HCT116 (cell line): ENCODE data around the gene CLCN3. TPM values are rescaled to one million over a fixed set of nuclear protein-coding genes. Genes with fewer than 3 reads are reported as not detected.
A peak's percentile ranks its signal among the peaks of the same experiment; 100 is the strongest.

Source experiments
- ATAC-seq: fragments of 200-7000 bp; cut with Tn5 transposase; 2 replicates; pipeline ENCODE4 v1.9.1; 2020; ENCODE audit warnings: mild to moderate bottlenecking, moderate library complexity
- BruUV-seq: library from RNA; stranded (reverse); fragments of 400-500 nt; replicated peaks from 2 replicates; lab custom pipeline; 2021; lab: Mats Ljungman, UMichigan
- CTCF ChIA-PET: fragments of 300-600 bp; sonication (Branson Sonifier 250); formaldehyde crosslinking; loops from one replicate; lab custom pipeline; 2021; ENCODE audit warnings: antibody characterized with exemption; lab: Charles Lee
- POLR2A ChIA-PET: fragments of 300-600, 350-600 bp; sonication (Branson Sonifier 250); formaldehyde crosslinking; loops from one replicate; lab custom pipeline; 2021; ENCODE audit warnings: antibody characterized with exemption; lab: Charles Lee
- RAD21 ChIA-PET, 2 experiments: fragments of 300-600 bp; sonication (Branson Sonifier 250); formaldehyde crosslinking; loops; one replicate each; lab custom pipeline; 2023; ENCODE audit warnings: low total read pairs in 2 of 2; ENCODE audit not compliant: uncharacterized antibody in 2 of 2, unreplicated experiment in 2 of 2, low non-redundant PET in 1 of 2; lab: Charles Lee
- DNase-seq: peaks from one replicate; pipeline ENCODE4 v3.0.0-alpha.2; 2010; ENCODE audit warnings: low read depth, low spot score
- H2AFZ ChIP-seq: fragments of 200-600 bp; shearing (Covaris generic), sonication (generic); 2 replicates; pipeline ENCODE4 v1.6.1; 2017; ENCODE audit warnings: low read depth, mixed run types, mixed read lengths, antibody characterized with exemption, low read length; ENCODE audit not compliant: poor library complexity, severe bottlenecking
- H3K27ac ChIP-seq: 2 replicates; pipeline ENCODE4 v1.5.1; 2012; ENCODE audit warnings: low read depth, low read length
- H3K27me3 ChIP-seq: fragments of 200-600 bp; sonication (generic); 2 replicates; pipeline ENCODE4 v1.6.1; 2016; ENCODE audit warnings: mixed run types, low read length, mixed read lengths; ENCODE audit not compliant: insufficient read depth
- H3K36me3 ChIP-seq, 2 experiments: fragments of 200-500 bp in 1 of 2; fragments of 200-600 bp in 1 of 2; sonication (Bioruptor generic) in 1 of 2; sonication (generic) in 1 of 2; 2 replicates each; pipeline versions ENCODE4 v1.5.1 to v1.6.1; 2014 to 2016; ENCODE audit warnings: low read length in 2 of 2, inconsistent platforms in 1 of 2, mixed read lengths in 1 of 2, mixed run types in 1 of 2; ENCODE audit not compliant: insufficient read depth in 2 of 2, control insufficient read depth in 1 of 2
- H3K4me1 ChIP-seq, 2 experiments: fragments of 200-600 bp in 1 of 2; sonication (generic) in 1 of 2; 2 replicates each; pipeline versions ENCODE4 v1.5.1 to v1.6.1; 2012 to 2017; ENCODE audit warnings: low read length in 2 of 2, inconsistent platforms in 1 of 2, mild to moderate bottlenecking in 1 of 2, mixed read lengths in 1 of 2, mixed run types in 1 of 2, moderate library complexity in 1 of 2; ENCODE audit not compliant: insufficient read depth in 2 of 2, control insufficient read depth in 1 of 2
- H3K4me2 ChIP-seq: fragments of 200-600 bp; sonication (generic); 2 replicates; pipeline ENCODE4 v1.6.1; 2017; ENCODE audit warnings: mixed run types, low read length, mixed read lengths
- H3K4me3 ChIP-seq, 2 experiments: fragments of 200-600 bp in 1 of 2; sonication (generic) in 1 of 2; replicated peaks in 1 of 2; 2 replicates each; pipeline ENCODE4 v1.5.1; 2011 to 2016; ENCODE audit warnings: low read length in 2 of 2, control low read depth in 1 of 2, low read depth in 1 of 2, mild to moderate bottlenecking in 1 of 2, mixed read lengths in 1 of 2, mixed run types in 1 of 2
- H3K79me2 ChIP-seq: fragments of 200-600 bp; sonication (generic); 2 replicates; pipeline ENCODE4 v1.6.1; 2017; ENCODE audit warnings: mild to moderate bottlenecking, mixed run types, low read length, moderate library complexity, mixed read lengths; ENCODE audit not compliant: insufficient read depth
- H3K9ac ChIP-seq: fragments of 200-600 bp; sonication (generic); 2 replicates; pipeline ENCODE4 v1.6.1; 2016; ENCODE audit warnings: low read length, mixed read lengths
- H3K9me2 ChIP-seq: fragments of 200-600 bp; sonication (generic), shearing (Covaris generic); 2 replicates; pipeline ENCODE4 v1.6.1; 2017; ENCODE audit warnings: mixed run types, mild to moderate bottlenecking, moderate library complexity; ENCODE audit not compliant: insufficient read depth
- H3K9me3 ChIP-seq, 2 experiments: fragments of 200-500 bp in 1 of 2; fragments of 200-600 bp in 1 of 2; sonication (Bioruptor generic) in 1 of 2; sonication (generic) in 1 of 2; 2 replicates each; pipeline ENCODE4 v1.6.1; 2014 to 2017; ENCODE audit warnings: low read length in 2 of 2, mixed read lengths in 2 of 2, inconsistent platforms in 1 of 2, low read depth in 1 of 2, mild to moderate bottlenecking in 1 of 2, mixed run types in 1 of 2, moderate library complexity in 1 of 2; ENCODE audit not compliant: control insufficient read depth in 1 of 2, insufficient read depth in 1 of 2
- H4K20me1 ChIP-seq: fragments of 200-600 bp; sonication (generic), shearing (Covaris generic); 2 replicates; pipeline ENCODE4 v1.6.1; 2017; ENCODE audit warnings: mixed run types, mild to moderate bottlenecking, moderate library complexity; ENCODE audit not compliant: insufficient read depth
- EGR1 ChIP-seq: IDR thresholded peaks from 2 replicates; pipeline ENCODE4 v1.6.1; 2012; ENCODE audit warnings: low read depth
- EZH2 ChIP-seq: fragments of 200-600 bp; sonication (generic); IDR thresholded peaks from 2 replicates; pipeline ENCODE4 v1.6.1; 2017; ENCODE audit warnings: antibody characterized with exemption, mixed run types
- FOSL1 ChIP-seq: IDR thresholded peaks from 2 replicates; pipeline ENCODE4 v1.6.1; 2012; ENCODE audit warnings: low read depth
- JUND ChIP-seq: IDR thresholded peaks from 2 replicates; pipeline ENCODE4 v1.6.1; 2012
- REST ChIP-seq: IDR thresholded peaks from 2 replicates; pipeline ENCODE4 v1.6.1; 2012; ENCODE audit warnings: low read depth
- SIN3A ChIP-seq: IDR thresholded peaks from 2 replicates; pipeline ENCODE4 v1.6.1; 2012; ENCODE audit warnings: low read depth
- SP1 ChIP-seq: IDR thresholded peaks from 2 replicates; pipeline ENCODE4 v1.6.1; 2012; ENCODE audit warnings: low read depth
- ZFX ChIP-seq: fragments of 450-650 bp; IDR thresholded peaks from 2 replicates; pipeline ENCODE4 v1.6.1; 2017
- intact Hi-C: fragments of 100-400 bp; cut with micrococcal nuclease; formaldehyde crosslinking; loops from 2 replicates; pipeline ENCODE4 v1.10.0; 2022
- total RNA-seq: library from RNA; stranded (reverse); gene quantifications from one replicate; pipeline ENCODE4 v1.2.1, GENCODE V29; 2021; ENCODE audit not compliant: unreplicated experiment
- TF ChIP-seq, protein P1 (sequence below): IDR thresholded peaks from 2 replicates; pipeline ENCODE4 v1.6.1; 2012

Gene CLCN3
- total RNA-seq, 1 experiment from 2014 or later = 60.4 TPM

DNA sequence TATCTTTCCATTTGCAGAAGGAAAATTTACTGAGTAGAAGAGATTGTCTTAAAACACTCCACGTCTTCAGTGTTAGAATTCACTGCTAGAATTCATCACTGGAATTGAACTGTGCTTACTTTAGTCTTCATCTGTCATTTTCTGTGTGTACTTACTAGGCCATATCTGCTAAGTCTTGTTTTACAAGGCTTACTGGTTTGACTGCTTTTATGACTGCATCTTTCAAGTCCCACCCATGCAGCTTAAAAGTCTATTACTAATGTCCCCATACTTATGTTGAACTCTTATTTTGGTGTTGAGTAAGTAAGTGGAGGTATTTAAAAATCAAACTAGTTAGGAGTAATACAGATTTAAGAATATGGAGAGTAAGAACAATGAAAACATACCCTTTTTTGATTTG, 14.6 kb downstream of the CLCN3 start:
- no peaks in the 10 kb centered on the region for H4K20me1 ChIP-seq
- H3K4me1 ChIP-seq = peaks cover 6 to 12% of the 10 kb centered on the region in 2 experiments; a peak in 3 of 4 replicates
- H3K4me2 ChIP-seq = peak overlapping the region; percentile 32
- intact Hi-C loops = no loop called here
- BruUV-seq = no TSS peak
- no peaks in the 10 kb centered on the region for H3K9me3 ChIP-seq
- no peak overlapping the region for H3K9ac ChIP-seq
- RAD21 ChIA-PET = no interaction called here
- POLR2A ChIA-PET = no interaction called here
- 0 out of 2 replicates have a peak, but pooled peaks have one; percentile 27 for TF ChIP-seq SIN3A
- TF ChIP-seq, protein P1, sequence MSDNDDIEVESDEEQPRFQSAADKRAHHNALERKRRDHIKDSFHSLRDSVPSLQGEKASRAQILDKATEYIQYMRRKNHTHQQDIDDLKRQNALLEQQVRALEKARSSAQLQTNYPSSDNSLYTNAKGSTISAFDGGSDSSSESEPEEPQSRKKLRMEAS = 0 out of 2 replicates have a peak, but pooled peaks have one; percentile 15
- 0 out of 2 replicates have a peak, but pooled peaks have one; percentile 23 for TF ChIP-seq JUND
- no peak for TF ChIP-seq EGR1
- 0 out of 2 replicates have a peak, but pooled peaks have one; percentile 21 for TF ChIP-seq FOSL1
- TF ChIP-seq ZFX = no peak
- TF ChIP-seq EZH2 = no peak
- TF ChIP-seq SP1 = peak; percentile 51; the same call in 1 of the 2 replicates
- no peak for TF ChIP-seq REST
- TF ChIP-seq, all 23 proteins: peak for 5
- Histone ChIP-seq H3K9me2 (no peaks in the 10 kb centered on the region), H3K79me2 (peaks cover 65% of the 10 kb centered on the region), H3K4me3 (no peak overlapping the region), H3K27me3 (no peaks in the 10 kb centered on the region), H3K27ac (no peak overlapping the region), H2AFZ (no peak overlapping the region), H3K36me3 (peaks cover 7 to 13% of the 10 kb centered on the region in 2 experiments; a peak in 3 of 4 replicates)
- CTCF ChIA-PET = no interaction called here
- DNase-seq (no peak), ATAC-seq (no peak)
